ENCODE data around the gene ENOX1.

The ENOX1 gene

GRCh38 chr13:43664700-43665191, 122.0 kb downstream of the ENOX1 start:
- peak; percentile 88 for DNase-seq

DNA sequence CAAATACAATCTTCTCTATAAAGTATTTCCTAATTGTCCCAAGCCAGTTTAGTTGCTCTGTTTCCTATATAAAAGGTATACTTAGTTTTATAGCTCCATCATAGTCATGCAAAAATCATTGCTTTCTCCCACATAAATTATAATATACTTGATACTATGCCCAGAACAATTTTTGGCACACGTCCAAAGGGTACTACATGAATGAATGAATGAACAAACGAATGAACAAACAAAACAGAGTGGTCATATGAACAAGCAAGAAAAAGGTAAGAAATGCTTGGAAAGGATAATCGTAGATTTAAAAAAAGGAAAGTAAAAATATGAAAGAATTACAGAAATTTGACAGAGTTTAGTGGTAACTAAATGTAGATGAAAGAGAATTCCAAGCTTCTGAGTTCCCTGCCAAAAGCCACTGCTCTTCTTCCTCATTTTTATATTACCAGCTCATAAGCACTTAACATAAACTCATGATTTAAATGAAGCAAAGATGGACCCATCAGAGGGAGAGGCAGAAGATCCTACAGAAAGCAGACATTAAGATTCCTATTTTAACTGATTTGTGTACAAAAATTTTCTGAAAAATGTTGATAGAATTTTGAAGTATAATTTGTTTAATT, 123.2 kb downstream of the ENOX1 start:
- peak; percentile 79 for DNase-seq

GRCh38 chr13:43662976-43663375, 123.8 kb downstream of the ENOX1 start:
- DNase-seq = no peak

GRCh38 chr13:43661161-43661830, 125.5 kb downstream of the ENOX1 start:
- no peak for DNase-seq

- no peak for DNase-seq
Observed at GRCh38 chr13:43657485-43657884, 129.3 kb downstream of the ENOX1 start.

- DNase-seq = no peak
Observed at GRCh38 chr13:43653980-43654379, 132.8 kb downstream of the ENOX1 start.

- no peak for DNase-seq
Observed at GRCh38 chr13:43653395-43653794, 133.4 kb downstream of the ENOX1 start.

DNA sequence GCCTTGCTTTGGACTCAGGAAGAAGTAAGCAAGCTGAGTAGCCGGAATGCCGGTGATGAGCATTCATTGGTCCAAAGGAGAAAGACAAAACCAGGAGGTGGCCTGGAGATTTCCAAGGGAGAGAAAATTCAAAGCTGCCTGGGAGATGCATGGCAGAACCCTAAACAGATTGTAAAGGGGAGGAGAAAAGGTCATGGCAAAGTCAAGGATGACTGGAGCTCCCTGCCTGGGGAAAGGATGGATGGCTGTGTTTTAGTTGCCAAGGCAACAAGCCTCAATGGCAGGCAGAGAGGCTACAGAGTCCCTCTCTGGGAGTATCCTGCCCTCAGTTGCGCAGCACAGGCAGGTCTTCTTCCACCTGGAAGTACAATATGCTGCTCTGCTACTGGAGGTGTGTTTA, 134.0 kb downstream of the ENOX1 start:
- no peak for DNase-seq

DNA sequence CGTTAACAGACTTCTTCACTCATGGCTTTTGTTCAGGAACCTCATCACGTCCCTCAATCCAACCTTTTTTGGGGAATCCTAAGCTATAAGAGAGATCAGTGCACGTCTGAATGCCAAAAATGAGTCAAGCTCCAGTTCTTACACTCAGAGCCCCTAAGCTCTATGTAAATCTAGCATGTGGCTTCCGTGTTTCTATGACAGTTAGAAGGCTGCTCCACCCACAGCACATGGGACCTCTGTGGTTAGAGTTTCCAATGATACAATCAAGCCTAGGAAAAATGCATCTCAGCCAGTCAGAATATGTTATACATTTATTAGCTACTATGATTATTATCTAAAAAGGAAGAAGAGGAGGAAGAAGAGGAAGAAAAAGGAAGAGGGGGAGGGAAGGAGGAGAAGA, 135.9 kb downstream of the ENOX1 start:
- DNase-seq = peak; percentile 21

- DNase-seq = no peak
Observed at GRCh38 chr13:43648733-43649132, 138.0 kb downstream of the ENOX1 start.

DNA sequence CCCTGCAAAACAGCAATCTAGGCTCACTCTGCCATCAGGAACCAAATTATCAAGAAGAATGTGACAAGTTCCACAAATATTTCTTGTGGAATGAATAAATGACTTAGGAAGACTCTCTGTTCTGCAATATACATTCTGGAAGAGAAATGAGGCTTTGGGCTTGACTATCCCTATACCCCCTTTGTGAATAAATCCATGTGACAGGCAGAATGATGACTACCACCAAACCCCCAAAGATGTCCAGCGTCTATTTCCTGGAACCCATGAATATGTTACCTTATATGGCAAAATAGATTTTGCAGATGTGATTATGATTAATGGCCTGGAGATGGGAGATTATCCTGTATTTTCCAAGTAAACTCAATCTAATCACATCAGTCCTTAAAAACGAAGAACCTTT, 139.3 kb downstream of the ENOX1 start:
- peak; percentile 55 for DNase-seq

- no peak for DNase-seq
Observed at GRCh38 chr13:43640476-43640875, 146.3 kb downstream of the ENOX1 start.

- DNase-seq = no peak
Observed at GRCh38 chr13:43631106-43631505, 155.7 kb downstream of the ENOX1 start.

DNA sequence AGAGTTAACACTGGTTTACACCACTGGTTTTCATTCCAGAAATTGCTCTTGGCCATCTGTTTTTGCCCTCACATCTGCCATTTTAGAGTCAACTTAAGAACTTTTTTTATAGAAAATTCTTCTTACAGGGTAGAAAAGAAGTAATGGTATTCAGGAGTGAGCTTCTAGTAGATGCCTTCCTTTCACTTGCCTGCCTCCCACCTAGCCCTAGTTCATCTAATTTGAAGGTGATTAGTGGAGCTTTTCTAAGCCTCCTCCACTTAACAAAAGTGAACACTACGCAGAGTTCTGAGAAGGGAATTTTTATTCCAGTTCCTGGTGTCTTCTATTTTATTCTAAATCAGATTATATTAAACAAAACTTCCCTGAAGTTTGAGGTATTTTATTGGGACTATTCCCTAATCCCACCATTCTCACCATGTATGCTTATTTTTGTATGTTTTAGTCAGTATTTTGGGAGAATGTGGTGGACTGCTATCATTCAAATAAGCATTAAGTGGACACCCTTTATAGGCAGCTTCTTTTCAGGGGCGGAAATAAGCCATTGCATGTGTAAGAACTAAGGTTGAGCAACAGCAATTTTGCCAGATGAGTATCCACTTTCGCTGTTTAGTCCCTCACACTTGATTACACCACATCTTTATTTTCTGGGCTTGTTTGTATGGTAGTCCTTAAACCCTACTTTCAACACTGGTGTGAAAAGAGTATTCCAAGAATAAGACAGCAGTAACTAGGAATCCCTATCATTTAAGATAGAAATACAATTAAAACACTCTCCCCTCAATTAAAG, 156.9 kb downstream of the ENOX1 start:
- no peak for DNase-seq

- DNase-seq = no peak
Observed at GRCh38 chr13:43626994-43627393, 159.8 kb downstream of the ENOX1 start.

GRCh38 chr13:43614063-43614462, 172.7 kb downstream of the ENOX1 start:
- no peak for DNase-seq

DNA sequence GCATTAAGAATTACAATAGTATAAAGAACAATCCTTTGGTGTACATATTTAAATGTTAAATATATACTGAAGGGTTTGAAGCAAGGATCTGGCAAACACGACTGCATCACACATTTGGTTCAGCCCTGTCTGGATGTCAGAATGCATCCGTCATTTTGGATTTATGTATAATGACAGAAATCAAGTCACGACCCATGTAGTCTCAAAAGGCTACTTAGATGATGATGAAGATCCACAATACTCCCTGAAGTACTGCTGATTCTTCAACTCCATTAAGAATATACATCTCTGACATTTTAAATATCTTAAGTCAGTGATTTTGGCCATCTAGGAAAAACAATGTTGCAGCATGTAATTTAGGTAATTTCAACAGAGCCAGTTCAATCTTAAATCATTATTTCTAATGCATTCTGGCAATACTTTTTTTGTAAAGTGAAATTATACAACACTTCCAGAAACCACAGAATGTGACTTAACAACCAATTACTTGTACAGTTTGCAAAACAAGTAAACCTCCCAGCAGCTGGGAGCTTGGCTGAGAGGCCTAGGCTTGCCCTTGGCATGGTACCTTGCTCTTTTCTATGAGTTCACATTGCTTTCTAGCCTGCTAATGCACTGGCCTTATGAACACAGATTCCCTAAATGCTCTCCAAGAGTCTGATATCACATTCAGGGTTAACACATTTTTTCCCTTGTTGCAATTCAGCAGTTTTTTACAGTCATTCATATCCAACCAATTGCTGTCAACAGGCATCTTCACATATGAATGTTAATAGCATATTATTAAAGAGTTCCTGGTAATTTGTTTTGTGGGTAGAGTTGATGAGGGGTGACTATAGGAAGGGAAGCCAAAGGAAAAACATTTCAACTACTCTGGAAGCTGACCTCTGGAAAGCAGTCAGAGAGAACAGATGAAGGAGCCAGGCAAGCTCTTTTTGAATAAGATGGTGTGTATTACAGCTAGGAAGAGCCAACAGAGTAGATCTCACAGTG, 175.2 kb downstream of the ENOX1 start:
- no peak for DNase-seq

DNA sequence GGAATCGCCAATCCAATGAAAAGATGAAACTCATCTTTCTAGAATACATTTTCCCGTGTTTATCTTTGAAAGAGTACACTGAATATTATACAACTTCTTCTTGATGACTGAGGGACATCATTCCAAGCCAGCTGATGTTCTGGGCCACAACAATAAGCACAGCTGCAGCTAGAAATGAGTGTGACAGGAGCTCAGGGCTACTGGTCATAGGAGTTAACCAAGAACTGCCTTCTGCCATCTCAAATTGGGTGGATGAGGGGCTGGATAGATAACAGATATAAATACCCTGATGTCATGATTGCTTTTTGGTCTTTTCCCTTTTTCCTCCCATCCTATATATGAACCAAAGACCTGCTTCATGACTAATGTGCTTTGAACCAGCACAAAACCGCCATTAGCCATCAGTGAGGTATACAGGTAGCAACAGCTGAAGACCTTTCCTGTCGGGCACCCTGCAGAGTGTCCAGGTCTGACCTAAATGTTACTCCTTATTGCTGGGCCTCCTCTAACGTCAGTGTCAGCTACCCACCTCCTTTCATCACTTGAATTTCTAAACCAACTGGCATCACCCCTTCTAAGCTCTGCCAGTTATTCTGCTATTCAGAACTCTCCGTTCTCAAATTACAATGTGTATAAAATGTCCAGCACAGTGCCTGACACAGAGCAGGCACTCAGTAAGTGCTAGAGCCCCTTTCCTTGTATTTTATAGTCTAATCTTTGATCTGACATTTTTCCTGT, 178.2 kb downstream of the ENOX1 start:
- DNase-seq = no peak

GRCh38 chr13:43597599-43597945, 189.2 kb downstream of the ENOX1 start:
- no peak for DNase-seq

- DNase-seq = no peak
Observed at GRCh38 chr13:43596924-43597598, 189.7 kb downstream of the ENOX1 start.

- DNase-seq = no peak
Observed at GRCh38 chr13:43596006-43596405, 190.8 kb downstream of the ENOX1 start.

Measured in fibroblast of upper back skin (primary cell).